Hematopoietic multipotent progenitor cell treated with erythropoietin and hydrocortisone succinate and interleukin-3 and kit ligand, for 17 days (in vitro differentiated cells): ENCODE data around the gene APOA1.

Experiments used
- DNase-seq: peaks from one replicate; pipeline ENCODE4 v3.0.0-alpha.2; 2015; ENCODE audit warnings: low spot score

APOA1 gene

DNA sequence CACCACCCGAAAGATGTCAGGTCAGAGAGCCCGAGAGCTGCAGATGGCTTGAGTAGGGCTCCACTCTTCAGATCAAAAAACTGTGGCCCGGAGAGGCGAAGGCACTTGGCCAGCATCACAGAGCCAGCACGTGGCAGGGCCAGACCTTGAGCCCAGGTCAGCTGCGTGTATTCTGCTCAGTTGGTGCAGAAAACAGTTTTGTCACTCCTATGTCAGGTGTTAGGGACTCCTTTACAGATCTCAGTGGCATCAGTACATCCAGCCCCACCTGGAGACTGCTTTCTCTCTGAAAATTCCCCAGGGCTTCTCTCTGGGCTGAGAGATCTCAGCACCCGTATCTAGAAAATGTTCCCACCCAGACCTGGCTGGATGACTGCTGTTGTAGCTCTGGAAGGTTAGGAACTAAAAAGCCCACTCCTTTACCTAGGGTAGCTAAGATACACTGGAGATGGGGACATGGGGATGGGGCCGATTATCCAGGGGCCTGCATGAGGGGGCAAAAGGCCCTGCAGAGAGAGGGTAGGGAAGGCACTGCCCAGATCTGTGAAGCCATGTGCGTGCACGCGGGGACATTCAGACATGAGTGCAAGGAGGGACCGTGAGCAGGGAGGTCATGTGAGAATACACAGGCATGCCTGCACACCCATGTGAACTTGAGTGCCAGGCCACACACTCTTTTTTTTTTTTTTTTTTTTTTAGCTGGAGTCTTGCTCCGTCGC is 3.4 kb downstream of the APOA1 start:
- DNase-seq = no peak

DNA sequence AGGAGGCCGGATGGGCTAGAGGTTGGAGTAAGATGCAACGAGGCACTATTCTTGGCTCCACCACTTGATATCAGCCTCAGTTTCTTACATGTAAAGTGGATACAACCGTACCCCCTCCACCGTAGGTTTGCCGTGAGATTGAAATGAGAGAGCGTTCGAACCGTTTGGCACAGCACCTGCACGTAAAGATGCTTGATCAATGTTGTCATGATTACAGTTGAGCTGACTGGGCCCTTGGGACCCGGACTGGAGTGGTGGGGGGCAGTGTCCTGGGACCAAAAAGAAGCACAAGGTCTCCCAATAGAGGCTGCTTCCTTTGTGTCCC is 4.0 kb downstream of the APOA1 start:
- DNase-seq = no peak

DNA sequence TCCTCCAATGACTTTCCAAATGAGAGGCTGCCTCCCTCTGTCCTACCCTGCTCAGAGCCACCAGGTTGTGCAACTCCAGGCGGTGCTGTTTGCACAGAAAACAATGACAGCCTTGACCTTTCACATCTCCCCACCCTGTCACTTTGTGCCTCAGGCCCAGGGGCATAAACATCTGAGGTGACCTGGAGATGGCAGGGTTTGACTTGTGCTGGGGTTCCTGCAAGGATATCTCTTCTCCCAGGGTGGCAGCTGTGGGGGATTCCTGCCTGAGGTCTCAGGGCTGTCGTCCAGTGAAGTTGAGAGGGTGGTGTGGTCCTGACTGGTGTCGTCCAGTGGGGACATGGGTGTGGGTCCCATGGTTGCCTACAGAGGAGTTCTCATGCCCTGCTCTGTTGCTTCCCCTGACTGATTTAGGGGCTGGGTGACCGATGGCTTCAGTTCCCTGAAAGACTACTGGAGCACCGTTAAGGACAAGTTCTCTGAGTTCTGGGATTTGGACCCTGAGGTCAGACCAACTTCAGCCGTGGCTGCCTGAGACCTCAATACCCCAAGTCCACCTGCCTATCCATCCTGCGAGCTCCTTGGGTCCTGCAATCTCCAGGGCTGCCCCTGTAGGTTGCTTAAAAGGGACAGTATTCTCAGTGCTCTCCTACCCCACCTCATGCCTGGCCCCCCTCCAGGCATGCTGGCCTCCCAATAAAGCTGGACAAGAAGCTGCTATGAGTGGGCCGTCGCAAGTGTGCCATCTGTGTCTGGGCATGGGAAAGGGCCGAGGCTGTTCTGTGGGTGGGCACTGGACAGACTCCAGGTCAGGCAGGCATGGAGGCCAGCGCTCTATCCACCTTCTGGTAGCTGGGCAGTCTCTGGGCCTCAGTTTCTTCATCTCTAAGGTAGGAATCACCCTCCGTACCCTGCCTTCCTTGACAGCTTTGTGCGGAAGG is 4.8 kb downstream of the APOA1 start:
- DNase-seq = no peak

DNA sequence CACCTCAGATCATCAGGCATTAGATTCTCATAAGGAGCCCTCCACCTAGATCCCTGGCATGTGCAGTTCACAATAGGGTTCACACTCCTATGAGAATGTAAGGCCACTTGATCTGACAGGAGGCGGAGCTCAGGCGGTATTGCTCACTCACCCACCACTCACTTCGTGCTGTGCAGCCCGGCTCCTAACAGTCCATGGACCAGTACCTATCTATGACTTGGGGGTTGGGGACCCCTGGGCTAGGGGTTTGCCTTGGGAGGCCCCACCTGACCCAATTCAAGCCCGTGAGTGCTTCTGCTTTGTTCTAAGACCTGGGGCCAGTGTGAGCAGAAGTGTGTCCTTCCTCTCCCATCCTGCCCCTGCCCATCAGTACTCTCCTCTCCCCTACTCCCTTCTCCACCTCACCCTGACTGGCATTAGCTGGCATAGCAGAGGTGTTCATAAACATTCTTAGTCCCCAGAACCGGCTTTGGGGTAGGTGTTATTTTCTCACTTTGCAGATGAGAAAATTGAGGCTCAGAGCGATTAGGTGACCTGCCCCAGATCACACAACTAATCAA is 5.6 kb downstream of the APOA1 start:
- no peak for DNase-seq

DNA sequence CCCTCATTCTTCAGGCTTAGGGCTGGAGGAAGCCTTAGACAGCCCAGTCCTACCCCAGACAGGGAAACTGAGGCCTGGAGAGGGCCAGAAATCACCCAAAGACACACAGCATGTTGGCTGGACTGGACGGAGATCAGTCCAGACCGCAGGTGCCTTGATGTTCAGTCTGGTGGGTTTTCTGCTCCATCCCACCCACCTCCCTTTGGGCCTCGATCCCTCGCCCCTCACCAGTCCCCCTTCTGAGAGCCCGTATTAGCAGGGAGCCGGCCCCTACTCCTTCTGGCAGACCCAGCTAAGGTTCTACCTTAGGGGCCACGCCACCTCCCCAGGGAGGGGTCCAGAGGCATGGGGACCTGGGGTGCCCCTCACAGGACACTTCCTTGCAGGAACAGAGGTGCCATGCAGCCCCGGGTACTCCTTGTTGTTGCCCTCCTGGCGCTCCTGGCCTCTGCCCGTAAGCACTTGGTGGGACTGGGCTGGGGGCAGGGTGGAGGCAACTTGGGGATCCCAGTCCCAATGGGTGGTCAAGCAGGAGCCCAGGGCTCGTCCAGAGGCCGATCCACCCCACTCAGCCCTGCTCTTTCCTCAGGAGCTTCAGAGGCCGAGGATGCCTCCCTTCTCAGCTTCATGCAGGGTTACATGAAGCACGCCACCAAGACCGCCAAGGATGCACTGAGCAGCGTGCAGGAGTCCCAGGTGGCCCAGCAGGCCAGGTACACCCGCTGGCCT is 7.1 kb downstream of the APOA1 start:
- no peak for DNase-seq

DNA sequence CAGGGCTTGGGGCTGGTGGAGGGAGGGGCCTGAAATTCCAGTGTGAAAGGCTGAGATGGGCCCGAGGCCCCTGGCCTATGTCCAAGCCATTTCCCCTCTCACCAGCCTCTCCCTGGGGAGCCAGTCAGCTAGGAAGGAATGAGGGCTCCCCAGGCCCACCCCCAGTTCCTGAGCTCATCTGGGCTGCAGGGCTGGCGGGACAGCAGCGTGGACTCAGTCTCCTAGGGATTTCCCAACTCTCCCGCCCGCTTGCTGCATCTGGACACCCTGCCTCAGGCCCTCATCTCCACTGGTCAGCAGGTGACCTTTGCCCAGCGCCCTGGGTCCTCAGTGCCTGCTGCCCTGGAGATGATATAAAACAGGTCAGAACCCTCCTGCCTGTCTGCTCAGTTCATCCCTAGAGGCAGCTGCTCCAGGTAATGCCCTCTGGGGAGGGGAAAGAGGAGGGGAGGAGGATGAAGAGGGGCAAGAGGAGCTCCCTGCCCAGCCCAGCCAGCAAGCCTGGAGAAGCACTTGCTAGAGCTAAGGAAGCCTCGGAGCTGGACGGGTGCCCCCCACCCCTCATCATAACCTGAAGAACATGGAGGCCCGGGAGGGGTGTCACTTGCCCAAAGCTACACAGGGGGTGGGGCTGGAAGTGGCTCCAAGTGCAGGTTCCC is 7.8 kb downstream of the APOA1 start, which contains the start of gene APOC3:
Gene APOC3 (plus strand): TSS at position 383 of the 659 bp plus-strand sequence. CDS start 676 bp downstream, outside the sequence.
- no peak for DNase-seq

DNA sequence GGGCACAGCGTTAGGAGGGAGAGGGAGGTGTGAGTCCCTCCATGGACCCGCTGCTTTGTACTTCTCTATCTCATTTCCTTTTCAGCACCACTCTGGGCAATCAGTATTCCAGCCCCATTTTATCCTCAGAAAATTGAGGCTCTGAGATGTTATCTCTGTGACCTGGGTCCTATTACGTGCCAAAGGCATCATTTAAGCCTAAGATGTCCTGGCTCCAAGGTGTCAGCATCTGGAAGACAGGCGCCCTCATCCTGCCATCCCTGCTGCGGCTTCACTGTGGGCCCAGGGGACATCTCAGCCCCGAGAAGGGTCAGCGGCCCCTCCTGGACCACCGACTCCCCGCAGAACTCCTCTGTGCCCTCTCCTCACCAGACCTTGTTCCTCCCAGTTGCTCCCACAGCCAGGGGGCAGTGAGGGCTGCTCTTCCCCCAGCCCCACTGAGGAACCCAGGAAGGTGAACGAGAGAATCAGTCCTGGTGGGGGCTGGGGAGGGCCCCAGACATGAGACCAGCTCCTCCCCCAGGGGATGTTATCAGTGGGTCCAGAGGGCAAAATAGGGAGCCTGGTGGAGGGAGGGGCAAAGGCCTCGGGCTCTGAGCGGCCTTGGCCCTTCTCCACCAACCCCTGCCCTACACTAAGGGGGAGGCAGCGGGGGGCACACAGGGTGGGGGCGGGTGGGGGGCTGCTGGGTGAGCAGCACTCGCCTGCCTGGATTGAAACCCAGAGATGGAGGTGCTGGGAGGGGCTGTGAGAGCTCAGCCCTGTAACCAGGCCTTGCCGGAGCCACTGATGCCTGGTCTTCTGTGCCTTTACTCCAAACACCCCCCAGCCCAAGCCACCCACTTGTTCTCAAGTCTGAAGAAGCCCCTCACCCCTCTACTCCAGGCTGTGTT is 8.5 kb downstream of the APOA1 start:
- DNase-seq = no peak

DNA sequence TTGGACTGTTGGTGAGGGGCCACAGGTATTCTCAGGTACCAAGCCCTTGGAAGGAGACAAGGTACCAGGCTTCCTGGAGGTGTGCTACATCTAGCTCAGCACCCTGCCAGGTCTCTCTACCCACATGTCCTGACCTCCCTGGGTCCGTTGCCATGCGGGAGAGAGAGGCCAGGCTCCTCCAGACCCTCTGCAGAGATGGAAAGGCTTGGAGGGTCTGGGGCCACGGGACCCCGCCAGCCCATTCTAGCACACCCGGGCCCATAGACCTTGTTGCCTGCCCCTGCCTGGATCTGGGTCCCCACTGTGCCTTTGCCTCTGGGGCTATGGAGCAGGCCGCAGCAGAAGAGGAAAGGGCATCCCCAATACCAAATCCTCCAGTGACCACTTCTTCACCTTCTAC is 10.0 kb downstream of the APOA1 start:
- DNase-seq = no peak

DNA sequence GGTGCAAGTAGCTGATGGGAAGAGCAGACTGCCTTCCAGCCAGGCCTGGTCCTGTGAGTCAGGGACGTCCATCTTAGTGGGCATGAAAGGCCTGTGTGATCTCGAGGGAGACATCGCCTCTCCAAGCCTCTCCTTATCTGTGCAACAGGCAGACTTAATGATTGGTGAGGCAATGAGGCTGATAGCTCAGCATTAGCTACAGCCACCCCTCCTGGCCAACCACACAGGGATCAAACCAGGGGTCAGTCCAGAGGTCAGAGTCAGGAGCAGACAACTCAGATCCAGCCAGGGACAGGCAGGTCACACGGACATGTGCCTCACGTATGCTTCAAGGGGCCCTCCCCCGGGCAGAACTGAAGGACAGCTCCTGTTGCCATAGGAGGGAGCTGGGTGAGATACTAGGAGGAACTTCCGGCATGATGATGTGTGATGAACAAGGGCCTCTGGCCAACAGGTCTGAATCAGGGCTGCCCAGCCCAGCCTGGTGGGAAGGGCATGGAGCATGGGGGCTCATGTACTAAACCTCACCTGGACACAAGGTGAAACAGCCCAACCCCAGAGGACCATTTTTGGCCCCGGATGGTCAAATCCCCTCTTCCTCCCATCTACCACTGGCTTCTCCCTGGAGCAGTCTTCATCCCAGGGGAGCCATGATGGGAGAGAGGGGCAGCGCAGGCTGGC is 10.5 kb downstream of the APOA1 start:
- DNase-seq = no peak

DNA sequence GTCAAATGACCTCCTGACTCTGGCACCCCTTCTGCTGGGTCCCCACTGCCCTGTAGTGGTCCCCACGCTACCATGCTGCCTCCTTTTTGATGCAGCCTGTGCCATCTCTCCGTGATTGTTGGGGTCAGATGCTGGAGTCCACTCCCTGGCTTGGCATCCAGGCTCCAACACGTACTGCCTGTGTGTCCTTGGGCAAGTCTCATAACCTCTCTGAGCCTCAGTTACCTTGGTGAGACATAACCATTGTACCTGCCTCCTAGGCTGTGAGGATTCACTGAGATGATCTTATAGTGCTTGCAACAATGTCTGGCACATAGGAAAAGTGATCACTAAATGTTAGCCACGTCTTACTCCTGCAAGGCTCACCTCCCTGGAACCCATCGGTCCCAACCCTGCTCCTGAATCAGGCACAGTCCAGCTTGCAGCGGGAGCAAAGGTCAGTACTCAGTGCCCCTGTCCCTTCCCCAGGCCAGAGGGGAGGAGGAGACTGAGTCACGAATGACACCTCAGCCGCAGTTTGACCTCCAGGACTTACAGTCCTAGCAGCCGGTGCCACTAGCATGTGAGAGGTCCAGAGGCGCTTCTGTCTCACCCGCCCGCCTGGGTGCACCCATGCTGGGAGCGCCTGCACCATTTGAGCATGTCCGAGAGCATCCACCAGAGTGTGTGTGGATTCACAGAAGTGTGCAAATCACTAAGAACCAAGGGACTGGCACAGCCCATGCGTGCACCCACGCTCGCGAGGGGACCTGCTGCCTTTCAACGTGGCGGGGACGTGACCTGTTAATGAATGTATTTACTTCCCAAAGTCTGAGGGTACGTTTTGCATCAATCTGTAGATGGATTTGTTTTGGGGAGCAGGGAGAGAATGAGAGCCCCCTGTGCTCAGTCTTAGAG is 11.3 kb downstream of the APOA1 start:
- DNase-seq = no peak

DNA sequence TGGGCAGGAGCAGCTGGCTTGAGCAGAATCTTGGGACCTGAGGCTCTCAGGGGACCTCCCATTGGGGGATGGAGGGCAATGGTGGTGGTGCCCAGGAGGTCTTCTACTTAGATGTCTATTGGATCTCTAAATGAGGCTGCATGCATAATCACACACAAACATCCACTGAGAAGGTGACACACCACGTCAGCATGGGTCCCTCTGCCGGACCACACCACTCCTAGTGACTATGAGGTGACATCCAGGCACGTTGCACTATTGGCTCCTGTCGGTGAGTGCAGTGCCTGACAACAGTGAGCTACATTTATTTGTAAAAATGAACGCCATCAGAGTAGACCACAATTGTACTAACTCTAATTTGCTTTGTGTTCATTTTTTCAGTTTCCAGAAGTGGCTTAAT is 12.0 kb downstream of the APOA1 start:
- no peak for DNase-seq

DNA sequence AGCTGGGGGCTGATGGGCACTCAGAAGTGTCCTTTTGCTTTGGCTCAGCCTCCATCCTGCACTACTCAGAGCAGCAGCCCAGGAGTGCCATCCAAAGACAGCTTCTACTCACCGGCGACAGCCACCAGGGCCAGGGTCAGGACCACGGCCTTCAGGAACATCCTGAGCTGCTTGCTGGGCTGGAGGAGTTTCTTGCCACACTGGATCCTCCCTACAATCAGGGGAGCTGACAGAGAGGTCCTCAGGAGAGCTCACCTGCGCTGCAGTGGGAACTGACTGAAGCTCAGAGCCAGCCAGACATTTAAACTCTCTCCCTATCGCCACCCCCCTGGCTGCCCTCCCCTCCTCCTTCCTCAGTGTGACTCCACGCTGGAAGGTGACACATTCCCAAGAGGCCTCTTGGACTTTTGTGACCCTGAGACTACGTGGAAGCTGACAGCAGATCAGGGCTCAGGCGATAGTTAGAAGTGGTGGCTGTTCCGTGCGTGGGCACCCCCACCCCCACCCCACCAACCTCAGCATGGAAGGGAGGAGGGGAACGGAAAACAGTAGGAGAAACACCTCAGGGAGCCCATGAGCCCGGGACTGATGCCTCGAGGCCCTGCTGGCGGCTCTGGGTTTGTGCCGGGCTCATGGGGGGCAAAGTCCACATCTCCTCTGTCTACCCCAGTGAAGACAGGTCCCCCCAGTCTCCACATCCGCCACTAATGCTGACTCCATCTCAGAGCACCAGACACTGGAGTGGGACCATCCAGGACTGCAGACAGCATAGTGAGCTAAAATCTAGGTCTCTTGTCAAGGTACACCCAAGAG is 14.2 kb downstream of the APOA1 start, which contains the start of gene APOA4:
Gene APOA4 (minus strand): TSS at position 274 of the 813 bp plus-strand sequence. CDS start 113 bp downstream, at position 161.
- DNase-seq = no peak

DNA sequence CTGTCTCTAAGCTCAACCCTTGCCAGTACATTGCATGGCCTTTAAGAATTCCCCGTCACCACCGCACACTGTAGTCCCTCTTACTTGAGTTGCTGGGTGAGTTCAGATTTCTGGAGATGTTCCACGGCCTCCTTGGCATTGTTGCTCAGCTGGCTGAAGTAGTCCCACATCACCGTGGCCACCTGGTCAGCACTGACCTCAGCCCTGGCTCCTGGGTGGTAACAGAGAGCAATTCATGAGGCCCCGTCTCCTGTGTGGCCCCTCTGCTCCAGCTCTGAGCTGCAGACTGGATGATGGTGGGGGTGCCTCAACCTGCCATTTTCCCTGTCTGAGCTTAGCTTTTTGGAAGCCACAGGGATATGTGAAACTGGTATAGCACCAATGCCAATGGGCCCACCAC is 14.8 kb downstream of the APOA1 start:
- DNase-seq = no peak

DNA sequence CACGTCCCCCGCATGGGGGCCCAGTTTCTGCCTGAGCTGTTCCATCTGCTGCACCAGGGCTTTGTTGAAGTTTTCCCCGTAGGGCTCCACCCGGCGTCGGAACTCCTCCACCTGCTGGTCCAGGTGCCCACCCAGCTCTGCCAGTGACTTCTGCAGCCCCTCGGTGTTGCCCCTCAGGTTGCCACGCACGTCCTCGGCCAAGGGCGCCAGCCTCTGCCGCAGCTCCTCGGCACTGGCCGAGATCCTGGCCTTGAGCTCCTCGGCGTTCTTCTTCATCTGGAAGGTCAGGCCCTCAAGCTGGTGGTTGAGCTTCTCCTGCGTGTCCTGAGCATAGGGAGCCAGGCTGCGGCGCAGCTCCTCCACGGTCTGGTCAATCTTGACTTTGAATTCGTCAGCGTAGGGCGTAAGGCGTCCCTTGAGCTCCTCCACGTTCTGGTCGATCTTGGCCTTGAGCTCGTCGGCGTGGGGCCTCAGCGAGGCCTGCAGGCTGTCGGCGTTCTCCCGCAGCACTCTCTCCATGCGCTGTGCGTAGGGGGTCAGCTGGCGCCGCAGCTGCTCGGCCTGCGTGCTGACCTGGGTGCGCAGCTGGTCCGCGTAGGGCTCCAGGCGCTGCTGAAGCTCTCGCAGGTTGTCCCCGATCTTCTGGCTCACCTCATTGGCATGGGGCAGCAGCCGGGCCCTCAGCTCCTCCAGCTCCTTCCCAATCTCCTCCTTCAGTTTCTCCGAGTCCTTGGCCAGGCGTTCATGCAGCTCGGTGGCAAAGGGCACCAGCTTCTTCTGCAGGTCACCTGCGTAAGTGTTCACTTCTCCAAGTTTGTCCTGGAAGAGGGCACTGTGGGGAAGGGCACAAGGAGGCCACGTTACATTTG is 16.1 kb downstream of the APOA1 start:
- DNase-seq = no peak

DNA sequence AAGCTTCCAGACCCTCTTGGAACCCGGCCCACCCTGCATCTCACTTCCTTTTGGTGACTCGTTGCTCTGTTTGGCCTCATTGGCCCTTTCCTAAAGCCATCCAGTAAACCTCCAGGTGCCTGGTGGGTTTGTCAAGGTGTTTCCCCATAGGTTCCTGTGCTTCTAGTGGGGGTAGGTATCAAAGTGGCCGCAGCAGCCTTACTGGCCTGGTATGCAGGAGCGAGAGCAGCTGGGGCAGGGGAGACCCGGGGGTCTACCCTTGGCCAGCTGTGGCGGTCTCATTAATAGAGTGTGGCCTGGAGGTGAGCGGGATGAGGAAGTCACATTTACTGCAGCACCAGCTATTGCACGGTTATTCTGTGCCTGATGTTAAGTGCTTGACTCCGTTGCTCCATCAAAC is 18.4 kb downstream of the APOA1 start:
- DNase-seq = no peak

DNA sequence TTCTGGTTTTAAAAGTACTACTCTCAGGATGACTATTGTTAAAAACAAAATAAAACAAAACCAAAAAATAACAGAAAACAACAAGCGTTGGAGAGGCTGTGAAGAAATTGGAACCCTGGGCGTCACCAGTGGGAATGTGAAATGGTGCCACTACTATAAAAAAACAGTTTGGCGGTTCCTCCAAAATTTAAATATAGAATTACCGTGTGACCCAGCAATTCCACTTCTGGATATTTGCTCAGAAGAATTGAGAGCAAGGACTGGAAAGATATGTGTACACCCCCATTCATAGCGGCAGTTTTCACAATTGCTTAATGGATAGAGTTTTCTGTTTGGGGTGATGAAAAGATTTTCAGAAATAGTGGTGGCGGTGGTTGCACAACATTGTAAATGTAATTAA is 22.9 kb downstream of the APOA1 start:
- DNase-seq = no peak
